Measurements from ENCODE around the gene SULT4A1.
A peak's percentile ranks its signal among the peaks of the same experiment; 100 is the strongest.

SULT4A1 gene

DNA sequence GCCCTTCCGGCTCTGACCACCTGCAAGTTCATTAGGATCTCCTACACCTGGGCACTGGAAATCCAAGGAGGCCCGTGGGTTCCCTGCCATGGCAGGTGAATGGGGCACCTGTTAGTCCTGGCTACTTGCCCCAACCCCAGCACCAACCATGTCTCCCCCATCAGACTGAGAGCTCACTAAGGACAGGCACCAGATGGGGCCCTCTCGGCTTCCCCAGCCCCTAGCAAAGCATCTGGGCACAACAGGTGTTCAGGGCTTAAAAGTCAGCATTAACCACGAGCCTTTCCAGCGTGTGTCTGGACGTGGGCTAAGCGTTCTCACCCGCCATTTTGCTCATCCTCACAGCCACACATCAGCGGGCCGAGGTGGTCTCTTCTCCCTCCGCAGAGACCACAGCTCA lies 2.2 kb downstream of the SULT4A1 start:
- DNase-seq, result no peak

- no peak for DNase-seq
These were observed 2.7 kb downstream of the SULT4A1 start for GRCh38 chr22:43859621-43860020.

DNA sequence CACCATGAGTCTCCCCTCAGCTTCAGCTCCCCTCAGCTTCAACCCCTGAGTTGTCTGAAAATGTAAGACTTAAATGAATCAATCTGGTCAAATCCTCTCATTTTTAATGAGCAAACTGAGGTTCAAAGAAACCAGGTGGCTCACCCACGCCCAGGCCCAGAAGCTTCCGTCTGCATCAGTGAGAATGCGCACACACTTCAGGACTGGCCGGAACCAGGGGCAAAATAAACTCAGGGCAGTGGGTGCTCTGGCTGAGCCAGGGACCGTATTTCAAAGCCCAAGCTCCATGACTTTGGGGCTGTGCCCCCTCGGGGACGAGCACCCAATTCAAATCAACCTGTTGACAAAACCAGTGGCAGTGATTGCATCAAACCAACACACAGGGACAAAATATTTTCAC lies 3.1 kb downstream of the SULT4A1 start:
- no peak for DNase-seq

DNA sequence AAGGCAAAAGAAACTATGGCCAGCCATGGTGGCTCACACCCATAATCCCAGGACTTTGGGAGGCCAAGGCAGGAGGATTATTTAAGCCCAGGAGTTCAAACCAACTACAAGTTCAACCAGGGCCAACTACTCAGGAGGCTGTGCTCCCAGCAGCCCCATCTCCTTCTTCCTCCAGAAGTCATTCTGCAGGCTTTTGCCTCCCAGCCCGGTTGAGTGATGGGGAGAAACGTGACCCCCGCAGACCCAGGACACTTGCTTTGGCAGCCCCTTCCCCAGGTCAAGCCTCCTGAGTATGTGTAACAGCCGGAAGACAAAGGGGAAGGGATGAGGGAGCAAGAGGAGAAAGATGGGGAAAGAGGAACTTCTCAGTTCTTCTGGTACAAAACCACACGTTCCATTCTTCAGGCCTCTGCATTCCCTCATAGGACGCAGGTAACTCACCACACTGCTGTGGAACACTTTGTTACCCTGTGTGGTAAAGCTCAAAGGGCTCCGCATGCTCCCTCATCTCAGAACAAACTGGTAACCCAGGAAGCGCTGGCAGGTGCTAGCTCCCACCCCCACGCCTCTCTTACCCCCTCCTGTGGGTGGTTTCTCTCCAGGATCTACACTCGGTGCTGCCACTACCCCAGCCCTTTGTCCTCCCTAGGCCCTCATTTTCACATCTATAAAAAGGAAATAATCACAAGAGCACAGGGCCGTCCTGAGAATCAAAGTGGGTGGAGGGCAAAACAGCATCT lies 4.0 kb downstream of the SULT4A1 start:
- no peak for DNase-seq

DNA sequence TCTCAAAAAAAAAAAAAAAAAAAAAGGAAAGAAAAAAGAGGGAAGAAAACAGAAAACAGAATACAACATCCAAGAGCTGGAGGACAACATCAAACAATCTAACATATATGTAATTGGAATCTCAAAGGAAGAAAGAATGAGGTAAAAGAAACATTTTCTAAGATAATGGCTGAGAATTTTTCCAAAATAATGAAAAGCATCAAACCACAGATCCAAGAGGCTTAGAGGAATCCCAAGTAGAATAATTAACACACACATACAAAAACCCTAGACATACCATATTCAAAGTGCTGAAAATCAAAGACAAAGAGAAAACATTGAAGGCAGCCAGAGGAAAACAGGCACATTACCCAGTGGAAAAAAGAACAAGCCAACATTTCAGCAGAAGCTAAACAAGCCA lies 4.9 kb downstream of the SULT4A1 start:
- DNase-seq, result no peak

GRCh38 chr22:43855431-43855830 lies 6.9 kb downstream of the SULT4A1 start:
- DNase-seq, result no peak

GRCh38 chr22:43854786-43855271 lies 7.5 kb downstream of the SULT4A1 start:
- DNase-seq, result no peak

GRCh38 chr22:43854121-43854785 lies 8.1 kb downstream of the SULT4A1 start:
- DNase-seq, result no peak

GRCh38 chr22:43853328-43853931 lies 8.9 kb downstream of the SULT4A1 start:
- DNase-seq, result no peak

DNA sequence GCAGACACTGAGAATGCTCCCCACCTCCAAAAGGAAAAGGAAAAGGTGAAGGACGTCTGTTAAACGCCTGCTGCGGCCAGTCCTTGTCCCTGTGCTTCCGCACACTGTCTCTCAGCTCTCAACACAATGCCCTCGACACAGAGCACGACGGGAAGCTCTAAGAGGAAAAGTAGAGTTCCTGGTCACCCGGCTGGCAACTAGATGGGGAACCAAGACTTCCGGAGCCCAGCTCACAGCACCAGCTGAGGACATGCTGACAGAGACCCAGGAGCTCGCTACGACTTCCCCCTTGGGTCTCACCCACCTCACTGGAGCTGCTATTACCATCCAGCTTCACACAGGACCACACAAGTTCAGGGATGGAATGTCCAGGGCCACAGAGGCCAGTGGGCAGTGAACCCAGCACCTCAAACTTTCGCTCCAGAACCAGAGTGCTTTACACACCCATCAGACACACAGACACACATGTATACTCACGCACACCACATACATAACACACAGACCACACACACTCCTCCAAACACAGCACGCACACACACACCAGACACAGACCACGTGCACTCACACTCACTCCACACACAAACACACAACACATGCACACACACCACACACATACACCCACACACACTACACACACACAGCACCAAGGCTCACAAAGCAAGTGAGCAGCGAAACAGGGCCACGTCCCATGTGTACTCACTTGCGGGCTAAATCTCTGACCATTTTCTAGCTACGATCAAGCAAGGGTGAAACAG lies 9.6 kb downstream of the SULT4A1 start:
- no peak for DNase-seq

GRCh38 chr22:43851979-43852307 lies 10.4 kb downstream of the SULT4A1 start:
- DNase-seq, result no peak

- no peak for DNase-seq
These were observed 11.0 kb downstream of the SULT4A1 start for GRCh38 chr22:43851058-43851978.

- no peak for DNase-seq
These were observed 11.8 kb downstream of the SULT4A1 start for GRCh38 chr22:43850529-43850928.

GRCh38 chr22:43849731-43850130 lies 12.6 kb downstream of the SULT4A1 start:
- no peak for DNase-seq

GRCh38 chr22:43848366-43849171 lies 13.7 kb downstream of the SULT4A1 start:
- DNase-seq, result peak; percentile 12

DNA sequence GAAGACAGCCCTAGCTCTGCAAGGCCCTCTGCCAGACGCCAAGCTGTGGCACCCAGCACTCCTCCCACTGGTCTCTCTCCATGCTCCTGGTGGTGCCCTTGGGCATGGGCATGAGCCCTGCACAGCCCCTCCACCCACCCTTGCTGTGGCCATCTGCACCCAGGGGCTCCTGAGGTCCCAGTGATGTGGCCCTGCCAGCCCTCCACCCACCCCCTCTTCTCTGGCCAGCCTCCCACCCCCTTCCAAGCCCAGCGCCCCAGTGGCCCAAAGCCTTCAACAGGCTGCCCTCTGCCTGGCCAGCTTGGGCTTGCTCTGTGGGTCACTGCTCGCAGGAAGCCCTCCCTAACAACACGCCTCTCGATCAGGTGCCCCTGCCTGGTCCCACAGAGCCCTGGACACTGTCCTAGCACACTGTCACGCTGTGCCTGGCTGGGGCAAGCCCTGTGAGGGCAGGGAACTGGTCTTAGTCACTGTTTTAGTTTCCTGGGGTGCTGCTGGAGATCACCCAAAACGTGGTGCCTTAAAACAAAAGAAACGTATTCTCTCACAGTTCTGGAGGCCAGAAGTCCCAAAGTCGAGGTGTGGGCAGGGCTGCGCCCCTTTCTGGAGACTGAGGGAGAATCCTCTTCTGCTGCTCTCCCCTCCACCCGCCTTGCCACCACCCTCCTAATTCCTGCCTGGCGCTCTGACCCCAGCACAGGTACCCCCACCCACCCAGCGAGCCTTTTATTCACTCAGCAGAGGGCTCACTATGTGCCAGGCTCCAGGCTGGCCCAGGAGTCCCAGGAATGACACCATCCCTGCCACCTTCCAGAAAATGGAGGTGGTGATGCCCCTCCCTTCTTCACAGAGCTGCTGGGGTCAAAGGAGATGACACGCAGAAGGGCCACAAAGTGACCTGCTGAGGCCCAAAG lies 14.7 kb downstream of the SULT4A1 start:
- DNase-seq, result no peak

- no peak for DNase-seq
These were observed 15.3 kb downstream of the SULT4A1 start for GRCh38 chr22:43846966-43847365.

DNA sequence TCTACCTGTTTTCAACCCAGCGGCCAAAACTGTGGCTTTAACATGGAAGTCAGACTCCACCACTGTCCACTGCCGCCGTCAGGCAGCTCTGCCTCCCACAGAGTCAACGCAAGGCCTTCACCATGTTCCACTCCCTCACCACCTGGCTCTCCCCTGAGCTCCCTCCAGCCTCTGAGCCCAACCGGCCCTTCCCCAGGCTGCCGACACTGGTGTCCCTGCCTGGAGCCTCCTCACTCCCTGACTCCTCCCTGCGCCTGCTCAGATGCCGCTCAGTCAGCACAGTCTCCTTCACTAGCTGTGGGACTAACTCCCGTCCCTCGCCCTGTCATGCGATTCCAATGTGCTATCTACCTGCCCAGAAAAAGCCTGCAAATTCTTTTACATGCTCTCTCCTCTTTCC lies 16.3 kb downstream of the SULT4A1 start:
- no peak for DNase-seq

DNA sequence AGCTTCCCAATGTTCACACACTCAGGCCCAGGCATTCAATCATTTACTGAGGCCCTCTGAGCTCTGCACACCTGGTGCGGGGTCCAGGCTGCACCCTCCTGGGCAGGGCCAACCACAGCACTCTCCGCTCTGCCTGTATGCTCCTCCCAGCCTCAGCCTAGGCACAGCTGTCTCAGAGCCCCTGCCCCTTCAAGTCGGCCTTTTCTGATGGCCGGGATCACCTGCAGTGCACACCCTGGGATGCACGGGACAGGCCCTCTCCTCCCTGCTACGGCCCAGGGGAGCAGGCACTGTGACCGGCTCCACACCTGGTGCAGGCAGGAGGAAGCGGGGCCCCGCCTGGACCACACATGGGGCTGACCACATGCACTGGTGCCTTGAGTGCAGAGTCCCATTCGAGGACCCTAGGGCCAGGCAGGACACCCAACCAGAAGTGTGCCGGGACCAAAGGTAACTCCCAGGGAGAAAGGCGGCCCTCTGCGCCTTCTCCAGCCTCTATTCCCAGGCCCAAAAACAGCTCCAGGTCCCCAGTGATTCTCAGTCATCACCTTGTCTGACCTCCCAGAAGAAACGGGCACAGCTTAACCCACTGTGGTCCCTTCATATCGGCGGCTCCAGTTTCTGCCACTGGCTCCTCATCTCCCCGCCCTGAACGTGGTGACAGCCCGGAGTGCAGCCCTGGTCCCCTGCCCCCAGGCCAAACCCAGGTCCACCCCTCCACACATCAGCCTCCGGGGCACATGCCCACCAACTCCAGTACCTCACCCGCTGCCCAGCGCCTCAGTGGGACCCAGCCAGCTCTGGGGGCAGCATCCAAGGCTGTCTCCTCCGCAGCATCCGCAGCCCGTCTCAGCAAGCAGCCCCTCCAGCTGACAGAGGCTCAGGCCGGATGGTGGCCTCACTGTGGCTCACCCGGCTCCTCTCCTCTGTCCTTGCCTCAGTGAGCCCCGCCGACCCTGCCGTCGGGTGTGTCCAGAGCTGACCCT lies 17.5 kb downstream of the SULT4A1 start:
- no peak for DNase-seq
